OCI-LY7 (cell line): ENCODE data around the gene LAGE3. TPM values are rescaled to one million over a fixed set of nuclear protein-coding genes. Genes with fewer than 3 reads are reported as not detected.

Experiments used
- BruUV-seq: library from RNA; stranded (reverse); fragments of 400-500 nt; replicated peaks from 2 replicates; lab custom pipeline; 2021; lab: Mats Ljungman, UMichigan
- CTCF ChIA-PET: fragments of 300-600 bp; sonication (Branson Sonifier 250); formaldehyde crosslinking; loops from one replicate; lab custom pipeline; 2022; ENCODE audit warnings: antibody characterized with exemption; ENCODE audit not compliant: unreplicated experiment; lab: Charles Lee
- POLR2A ChIA-PET: fragments of 300-600 bp; sonication (Branson Sonifier 250); formaldehyde crosslinking; loops from one replicate; lab custom pipeline; 2022; ENCODE audit warnings: antibody characterized with exemption; lab: Charles Lee
- DNase-seq: peaks from one replicate; pipeline ENCODE4 v3.0.0-alpha.2; 2015; ENCODE audit warnings: low spot score
- H2AFZ ChIP-seq: fragments of 200-600 bp; sonication (generic), shearing (Covaris generic); 2 replicates; pipeline ENCODE4 v1.6.1; 2014; ENCODE audit warnings: mild to moderate bottlenecking, antibody characterized with exemption, low read length, moderate library complexity
- H3K27ac ChIP-seq: fragments of 200-600 bp; sonication (generic); 2 replicates; pipeline ENCODE4 v1.5.1; 2014; ENCODE audit warnings: mixed run types, low read depth, mild to moderate bottlenecking, moderate library complexity, low read length, inconsistent platforms; ENCODE audit not compliant: poor library complexity, severe bottlenecking
- H3K36me3 ChIP-seq: fragments of 200-600 bp; sonication (generic); 2 replicates; pipeline ENCODE4 v1.6.1; 2014; ENCODE audit warnings: mild to moderate bottlenecking, antibody characterized with exemption, low read length, moderate library complexity, mixed read lengths; ENCODE audit not compliant: insufficient read depth
- H3K4me1 ChIP-seq: fragments of 200-600 bp; sonication (generic); 2 replicates; pipeline ENCODE4 v1.5.1; 2014; ENCODE audit warnings: mild to moderate bottlenecking, low read length; ENCODE audit not compliant: insufficient read depth, poor library complexity, severe bottlenecking
- H3K4me2 ChIP-seq: fragments of 200-600 bp; sonication (generic); 2 replicates; pipeline ENCODE4 v1.6.1; 2014; ENCODE audit warnings: mild to moderate bottlenecking, low read length
- H3K4me3 ChIP-seq: fragments of 200-600 bp; sonication (generic); 2 replicates; pipeline ENCODE4 v1.5.1; 2014; ENCODE audit warnings: mild to moderate bottlenecking, low read depth, low read length; ENCODE audit not compliant: poor library complexity, severe bottlenecking
- H3K79me2 ChIP-seq: fragments of 200-600 bp; sonication (generic); 2 replicates; pipeline ENCODE4 v1.6.1; 2016; ENCODE audit warnings: low read depth, mild to moderate bottlenecking, low read length, moderate library complexity, mixed read lengths; ENCODE audit not compliant: insufficient read depth
- H3K9me2 ChIP-seq: fragments of 200-600 bp; sonication (generic); 2 replicates; pipeline ENCODE4 v1.6.1; 2016; ENCODE audit warnings: mild to moderate bottlenecking, low read length, mixed read lengths; ENCODE audit not compliant: insufficient read depth
- H3K9me3 ChIP-seq: fragments of 200-600 bp; sonication (generic); 2 replicates; pipeline ENCODE4 v1.6.1; 2014; ENCODE audit warnings: mild to moderate bottlenecking, mixed run types, low read length, mixed read lengths
- H4K20me1 ChIP-seq: fragments of 200-600 bp; sonication (generic); 2 replicates; pipeline ENCODE4 v1.6.1; 2014; ENCODE audit warnings: mild to moderate bottlenecking, antibody characterized with exemption, low read length, moderate library complexity, mixed read lengths; ENCODE audit not compliant: insufficient read depth
- CTCF ChIP-seq: fragments of 200-600 bp; sonication (generic); conservative IDR thresholded peaks from 2 replicates; pipeline ENCODE4 v1.5.1; 2014; ENCODE audit warnings: mild to moderate bottlenecking, antibody characterized with exemption, low read length, moderate library complexity, mixed read lengths
- EZH2phosphoT487 ChIP-seq: fragments of 200-600 bp; sonication (generic); IDR thresholded peaks from 2 replicates; pipeline ENCODE4 v1.6.1; 2018; ENCODE audit warnings: low read depth, borderline replicate concordance, mild to moderate bottlenecking, mixed run types, antibody characterized with exemption, low read length, moderate library complexity, mixed read lengths
- intact Hi-C: fragments of 100-400 bp; cut with micrococcal nuclease; formaldehyde crosslinking; loops from one replicate; pipeline ENCODE4 v1.10.0; 2022; ENCODE audit not compliant: unreplicated experiment
- microRNA-seq: library from miRNA; unstranded; fragments of <30 nt; microRNA quantifications from one replicate; pipeline ENCODE4 v1.2.0, GENCODE V29; 2022; ENCODE audit warnings: borderline replicate concordance
- small RNA-seq: library from RNA; depleted of rRNA; stranded (forward); fragments of <200 nt; gene quantifications from one replicate; pipeline ENCODE3, GENCODE V24; 2014
- total RNA-seq, 2 experiments: library from RNA; depleted of rRNA in 1 of 2; stranded (reverse); fragments of >200 nt in 1 of 2; shearing (Covaris generic) in 1 of 2; gene quantifications; 2 replicates each; pipeline ENCODE4 v1.2.3, GENCODE V29; 2014 to 2022

The LAGE3 gene
- total RNA-seq, 2 experiments from 2014 or later, result 40.6 to 70.1 TPM

GRCh38 chrX:154429711-154430110, 49.4 kb downstream of the LAGE3 start:
- H4K20me1 ChIP-seq, result no peaks in the 10 kb centered on the region
- no peaks in the 10 kb centered on the region for H3K9me2 ChIP-seq
- no peaks in the 10 kb centered on the region for H3K36me3 ChIP-seq
- peak overlapping the region; percentile 99 for H3K4me2 ChIP-seq
- no peaks in the 10 kb centered on the region for H3K9me3 ChIP-seq
- H3K27ac ChIP-seq, result no peak overlapping the region
- ChIA-PET CTCF (no interaction called here), POLR2A (interaction anchor here (0.7 to 2.2 kb wide), 3 partner anchors 47 to 85 kb away, joined by 3 to 6 read pairs (median 4); partner anchors contain the start of gene SLC10A3)
- peak overlapping the region; percentile 90 for H3K4me3 ChIP-seq
- TF ChIP-seq EZH2phosphoT487 (no peak), CTCF (no peak)
- intact Hi-C loops, result loop anchor here (5.0 kb wide), 1 partner anchor 63 kb away; the partner anchor contains the start of gene SLC10A3
- no peak overlapping the region for H2AFZ ChIP-seq
- no peak for DNase-seq
- H3K4me1 ChIP-seq, result peaks cover 14% of the 10 kb centered on the region
- peaks cover 13% of the 10 kb centered on the region; the same call in 1 of the 2 replicates for H3K79me2 ChIP-seq
- BruUV-seq, result TSS peak; percentile 85

- H3K4me2 ChIP-seq, result peak within 1 kb of the TSS; percentile 99
- no peaks in the 10 kb centered on the region for H3K9me3 ChIP-seq
- H3K4me1 ChIP-seq, result peaks cover 14% of the 10 kb centered on the region
- peak within 1 kb of the TSS; percentile 47 for H3K27ac ChIP-seq
- H4K20me1 ChIP-seq, result no peaks in the 10 kb centered on the region
- peak within 1 kb of the TSS; percentile 58; the same call in 1 of the 2 replicates for H2AFZ ChIP-seq
- CTCF ChIA-PET, result no interaction called here
- peak within 1 kb of the TSS; percentile 90 for H3K4me3 ChIP-seq
- no peaks in the 10 kb centered on the region for H3K36me3 ChIP-seq
- DNase-seq, result peak; percentile 92
- no peaks in the 10 kb centered on the region for H3K9me2 ChIP-seq
- BruUV-seq, result no TSS peak
- POLR2A ChIA-PET, result interaction anchor here (0.7 to 2.2 kb wide), 3 partner anchors 29 to 86 kb away, joined by 3 to 6 read pairs (median 3); partner anchors contain the start of gene SLC10A3
- 0 out of 2 replicates have a peak, but pooled peaks have one; percentile 33 for TF ChIP-seq CTCF
- TF ChIP-seq EZH2phosphoT487, result no peak
- intact Hi-C loops, result loop anchor here (5.0 kb wide), 1 partner anchor 64 kb away; the partner anchor contains the start of gene SLC10A3
- peaks cover 13% of the 10 kb centered on the region; the same call in 1 of the 2 replicates for H3K79me2 ChIP-seq
Measured at GRCh38 chrX:154428176-154429171, 50.6 kb downstream of the LAGE3 start, which contains the start of gene ATP6AP1. TSS of gene ATP6AP1 (plus strand) at chrX:154428677. CDS start at chrX:154428693, 16 bp downstream.

Small RNA genes lying within 50 kb of the gene (microRNA-seq; reads per million reads assigned to microRNA genes)
- not detected for gene MIR6858

Small RNA genes lying within 50 kb of the gene (small RNA-seq; reads per million reads assigned to genes)
- gene MIR6858 (not detected), gene RN7SL697P (not detected)

Other genes with a start within 250 kb of the LAGE3 start
- gene OPN1MW3, start 221.7 kb downstream of the LAGE3 start, total RNA-seq (2014; rRNA removed; shearing (Covaris generic)), result not detected in 2 replicates
- gene OPN1MW3, start 221.7 kb downstream of the LAGE3 start, total RNA-seq (2022), result not detected in 2 replicates
- not detected in 2 replicates for gene TEX28, start 184.2 kb downstream of the LAGE3 start, total RNA-seq (2014; rRNA removed; shearing (Covaris generic))
- not detected in 2 replicates for gene TEX28, start 184.2 kb downstream of the LAGE3 start, total RNA-seq (2022)
- 0.06 TPM in 1 of 2 replicates, not detected in the other for gene TKTL1, start 183.5 kb downstream of the LAGE3 start, total RNA-seq (2014; rRNA removed; shearing (Covaris generic))
- gene TKTL1, start 183.5 kb downstream of the LAGE3 start, total RNA-seq (2022), result 0.78 TPM in 1 of 2 replicates, not detected in the other
- gene FLNA, start 104.6 kb downstream of the LAGE3 start, total RNA-seq (2014; rRNA removed; shearing (Covaris generic)), result 78.8 and 91.2 TPM in 2 replicates
- gene FLNA, start 104.6 kb downstream of the LAGE3 start, total RNA-seq (2022), result 96.9 and 97.7 TPM in 2 replicates
- 25.3 and 35.4 TPM in 2 replicates for gene EMD, start 100.0 kb downstream of the LAGE3 start, total RNA-seq (2014; rRNA removed; shearing (Covaris generic))
- gene EMD, start 100.0 kb downstream of the LAGE3 start, total RNA-seq (2022), result 64.1 and 64.6 TPM in 2 replicates
- 4,261 and 4,291 TPM in 2 replicates for gene RPL10, start 80.9 kb downstream of the LAGE3 start, total RNA-seq (2014; rRNA removed; shearing (Covaris generic))
- 2,447 and 2,466 TPM in 2 replicates for gene RPL10, start 80.9 kb downstream of the LAGE3 start, total RNA-seq (2022)
- 13.4 and 23.1 TPM in 2 replicates for gene DNASE1L1, start 70.0 kb downstream of the LAGE3 start, total RNA-seq (2014; rRNA removed; shearing (Covaris generic))
- 21.5 and 30.1 TPM in 2 replicates for gene DNASE1L1, start 70.0 kb downstream of the LAGE3 start, total RNA-seq (2022)
- gene TAFAZZIN, start 67.7 kb downstream of the LAGE3 start, total RNA-seq (2014; rRNA removed; shearing (Covaris generic)), result 74.2 and 94.5 TPM in 2 replicates
- gene TAFAZZIN, start 67.7 kb downstream of the LAGE3 start, total RNA-seq (2022), result 85.3 and 104 TPM in 2 replicates
- gene ATP6AP1, start 50.6 kb downstream of the LAGE3 start, total RNA-seq (2014; rRNA removed; shearing (Covaris generic)), result 22.2 and 26.4 TPM in 2 replicates
- gene ATP6AP1, start 50.6 kb downstream of the LAGE3 start, total RNA-seq (2022), result 37.4 and 39.5 TPM in 2 replicates
- gene GDI1, start 42.1 kb downstream of the LAGE3 start, total RNA-seq (2014; rRNA removed; shearing (Covaris generic)), result 101 and 103 TPM in 2 replicates
- 76.6 and 93.6 TPM in 2 replicates for gene GDI1, start 42.1 kb downstream of the LAGE3 start, total RNA-seq (2022)
- 28.1 and 30.8 TPM in 2 replicates for gene FAM50A, start 35.1 kb downstream of the LAGE3 start, total RNA-seq (2014; rRNA removed; shearing (Covaris generic))
- gene FAM50A, start 35.1 kb downstream of the LAGE3 start, total RNA-seq (2022), result 49.0 and 55.1 TPM in 2 replicates
- gene PLXNA3, start 21.0 kb downstream of the LAGE3 start, total RNA-seq (2014; rRNA removed; shearing (Covaris generic)), result 0.28 and 5.6 TPM in 2 replicates
- gene PLXNA3, start 21.0 kb downstream of the LAGE3 start, total RNA-seq (2022), result 5.2 and 8.0 TPM in 2 replicates
- 76.0 and 89.9 TPM in 2 replicates for gene UBL4A, start 7.3 kb upstream of the LAGE3 start, total RNA-seq (2014; rRNA removed; shearing (Covaris generic))
- 49.4 and 49.7 TPM in 2 replicates for gene UBL4A, start 7.3 kb upstream of the LAGE3 start, total RNA-seq (2022)
- 12.4 and 14.1 TPM in 2 replicates for gene SLC10A3, start 11.3 kb upstream of the LAGE3 start, total RNA-seq (2014; rRNA removed; shearing (Covaris generic))
- gene SLC10A3, start 11.3 kb upstream of the LAGE3 start, total RNA-seq (2022), result 12.7 and 15.6 TPM in 2 replicates
- 15.3 and 16.4 TPM in 2 replicates for gene FAM3A, start 37.0 kb upstream of the LAGE3 start, total RNA-seq (2014; rRNA removed; shearing (Covaris generic))
- gene FAM3A, start 37.0 kb upstream of the LAGE3 start, total RNA-seq (2022), result 21.9 and 24.6 TPM in 2 replicates
- 21.6 and 26.1 TPM in 2 replicates for gene G6PD, start 67.6 kb upstream of the LAGE3 start, total RNA-seq (2014; rRNA removed; shearing (Covaris generic))
- 40.9 and 47.1 TPM in 2 replicates for gene G6PD, start 67.6 kb upstream of the LAGE3 start, total RNA-seq (2022)
- 9.9 and 14.3 TPM in 2 replicates for gene IKBKG, start 68.3 kb upstream of the LAGE3 start, total RNA-seq (2014; rRNA removed; shearing (Covaris generic))
- 31.6 and 34.4 TPM in 2 replicates for gene IKBKG, start 68.3 kb upstream of the LAGE3 start, total RNA-seq (2022)
- gene CTAG1A, start 105.9 kb upstream of the LAGE3 start, total RNA-seq (2014; rRNA removed; shearing (Covaris generic)), result 0.36 TPM in 1 of 2 replicates, not detected in the other
- gene CTAG1A, start 105.9 kb upstream of the LAGE3 start, total RNA-seq (2022), result not detected in 2 replicates
- gene CTAG1B, start 140.0 kb upstream of the LAGE3 start, total RNA-seq (2014; rRNA removed; shearing (Covaris generic)), result not detected in 2 replicates
- gene CTAG1B, start 140.0 kb upstream of the LAGE3 start, total RNA-seq (2022), result not detected in 2 replicates
- not detected in 2 replicates for gene CTAG2, start 174.3 kb upstream of the LAGE3 start, total RNA-seq (2014; rRNA removed; shearing (Covaris generic))
- not detected in 2 replicates for gene CTAG2, start 174.3 kb upstream of the LAGE3 start, total RNA-seq (2022)